Measurements from ENCODE around the gene JAM2.

DNA sequence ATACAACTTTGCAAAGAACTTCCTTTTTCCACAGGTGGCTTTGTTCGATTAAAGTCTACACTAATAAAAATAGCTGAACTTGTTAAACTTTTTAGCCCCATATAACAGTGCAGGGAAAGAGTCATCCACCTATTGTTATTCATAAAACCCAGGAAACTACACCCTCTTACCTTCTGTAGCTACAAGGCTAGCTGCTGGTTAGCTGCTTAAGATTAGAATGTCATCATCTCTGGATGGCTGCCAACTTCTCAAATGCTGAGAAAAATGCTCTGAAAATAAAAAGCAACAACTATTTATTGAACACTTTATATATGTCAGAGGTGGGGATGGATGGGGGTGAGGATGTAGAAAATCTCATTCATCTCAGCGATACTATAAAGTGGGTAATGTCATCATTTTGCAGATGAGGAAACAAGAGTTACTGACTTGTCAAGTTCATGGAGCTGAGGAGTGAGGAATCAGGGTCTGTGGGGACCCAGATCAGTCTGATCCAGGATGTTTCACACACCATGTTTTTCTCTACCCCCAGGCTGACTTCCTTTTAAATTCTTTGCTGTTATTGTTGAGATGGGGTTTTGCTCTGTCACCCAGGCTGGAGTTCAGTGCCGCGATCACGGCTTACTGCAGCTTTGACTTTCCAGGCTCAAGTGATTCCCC, 78.6 kb downstream of the JAM2 start:
- no peak for TF ChIP-seq CTCF (IDR thresholded peaks at IDR 0.05)
- no peak for TF ChIP-seq POLR2A (IDR thresholded peaks at IDR 0.05)
